HepG2 (cell line): ENCODE data around the gene CCNB2. TPM values are rescaled to one million over a fixed set of nuclear protein-coding genes. Genes with fewer than 3 reads are reported as not detected.

Experiments
- ATAC-seq: fragments of 200-7000 bp; cut with Tn5 transposase; 3 replicates; pipeline ENCODE4 v1.9.1; 2020; ENCODE audit warnings: mild to moderate bottlenecking, moderate library complexity
- BruUV-seq: library from RNA; stranded (reverse); fragments of 400-500 nt; replicated peaks from 2 replicates; lab custom pipeline; 2021; lab: Mats Ljungman, UMichigan
- CTCF ChIA-PET: fragments of 300-600 bp; formaldehyde crosslinking; extraction: SDS; loops from one replicate; lab custom pipeline; 2021; ENCODE audit warnings: low total read pairs, inconsistent platforms, low intra/inter-chr PET ratio; lab: Yijun Ruan, JAX
- POLR2A ChIA-PET: fragments of 350-600 bp; sonication (Branson Sonifier 250); formaldehyde crosslinking; loops from one replicate; lab custom pipeline; 2020; ENCODE audit warnings: antibody characterized with exemption, inconsistent platforms; lab: Yijun Ruan, JAX
- DNase-seq: peaks from one replicate; pipeline ENCODE4 v3.0.0-alpha.2; 2015; ENCODE audit warnings: low spot score
- FAIRE-seq: peaks from 3 replicates; lab custom pipeline; 2011; peaks lifted over from hg19 to GRCh38; lab: Jason Lieb, UNC
- H2AFZ ChIP-seq: one replicate; pipeline ENCODE4 v1.6.1; 2011; ENCODE audit warnings: low read length, inconsistent platforms
- H3K27ac ChIP-seq: fragments of 300-600 bp; 3 replicates; pipeline ENCODE4 v1.8.0; 2011; ENCODE audit warnings: mixed run types, mild to moderate bottlenecking, mixed read lengths, low read length, inconsistent platforms; ENCODE audit not compliant: insufficient read depth; ENCODE audit errors: extremely low read length
- H3K27me3 ChIP-seq, 2 experiments: fragments of 200-600 bp in 1 of 2; 2 replicates in 1 of 2; 3 replicates in 1 of 2; pipeline versions ENCODE4 v1.6.0 to v1.8.0; 2011; ENCODE audit warnings: low read length in 2 of 2, mild to moderate bottlenecking in 2 of 2, moderate library complexity in 2 of 2, inconsistent platforms in 1 of 2; ENCODE audit not compliant: insufficient read depth in 2 of 2, control insufficient read depth in 1 of 2
- H3K36me3 ChIP-seq, 2 experiments: fragments of 200-600 bp in 1 of 2; replicated peaks in 1 of 2; 2 replicates in 1 of 2; 3 replicates in 1 of 2; pipeline versions ENCODE4 v1.5.1 to v1.8.0; 2011; ENCODE audit warnings: low read length in 2 of 2, inconsistent platforms in 1 of 2; ENCODE audit not compliant: insufficient read depth in 2 of 2, control insufficient read depth in 1 of 2
- H3K4me1 ChIP-seq: 2 replicates; pipeline ENCODE4 v1.5.1; 2012; ENCODE audit warnings: low read length, inconsistent platforms; ENCODE audit not compliant: insufficient read depth
- H3K4me2 ChIP-seq: 2 replicates; pipeline ENCODE4 v1.6.0; 2011; ENCODE audit warnings: low read depth, low read length, inconsistent platforms
- H3K4me3 ChIP-seq, 3 experiments: fragments of 200-600 bp in 1 of 3; sonication (generic), shearing (Covaris generic) in 1 of 3; replicated peaks in 1 of 3; 2 replicates each; pipeline ENCODE4 v1.5.1; 2011 to 2016; ENCODE audit warnings: low read length in 3 of 3, inconsistent platforms in 2 of 3, low read depth in 2 of 3, mild to moderate bottlenecking in 2 of 3, control low read depth in 1 of 3, mixed read lengths in 1 of 3; ENCODE audit not compliant: insufficient read depth in 1 of 3
- H3K79me2 ChIP-seq: one replicate; pipeline ENCODE4 v1.6.1; 2011; ENCODE audit warnings: low read length, inconsistent platforms; ENCODE audit not compliant: insufficient read depth
- H3K9ac ChIP-seq: 2 replicates; pipeline ENCODE4 v1.6.0; 2011; ENCODE audit warnings: mild to moderate bottlenecking, low read depth, low read length, inconsistent platforms; ENCODE audit not compliant: insufficient read depth
- H3K9me3 ChIP-seq: 2 replicates; pipeline ENCODE4 v1.5.1; 2012; ENCODE audit warnings: mild to moderate bottlenecking, low read length
- H4K20me1 ChIP-seq: 2 replicates; pipeline ENCODE4 v1.6.0; 2011; ENCODE audit warnings: inconsistent platforms, mild to moderate bottlenecking, low read length, moderate library complexity; ENCODE audit not compliant: insufficient read depth
- AHR ChIP-seq: IDR thresholded peaks from 2 replicates; pipeline ENCODE4 v1.6.1; 2018; ENCODE audit warnings: missing genetic modification reagents, missing compliant biosample characterization
- AKNA ChIP-seq: sonication (generic); formaldehyde crosslinking; IDR thresholded peaks from 2 replicates; pipeline ENCODE4 v1.4.0; 2020; ENCODE audit warnings: missing genetic modification reagents, borderline replicate concordance
- FOXA3 ChIP-seq: IDR thresholded peaks from 2 replicates; pipeline ENCODE4 v1.6.1; 2016; ENCODE audit warnings: missing genetic modification reagents, missing compliant biosample characterization
- NR2C2 ChIP-seq: sonication (generic); formaldehyde crosslinking; IDR thresholded peaks from 2 replicates; pipeline ENCODE4 v1.4.0; 2020; ENCODE audit warnings: missing genetic modification reagents, mild to moderate bottlenecking, moderate library complexity, borderline replicate concordance
- RAD21 ChIP-seq: fragments of 450-650 bp; formaldehyde crosslinking; IDR thresholded peaks from 2 replicates; pipeline ENCODE4 v1.5.0; 2020; ENCODE audit warnings: mild to moderate bottlenecking
- REST ChIP-seq, 2 experiments: IDR thresholded peaks; 2 replicates each; pipeline ENCODE4 v1.6.1; 2011 to 2012; ENCODE audit warnings: low read length in 2 of 2, borderline replicate concordance in 1 of 2, low read depth in 1 of 2, mild to moderate bottlenecking in 1 of 2, moderate library complexity in 1 of 2
- TARDBP ChIP-seq: sonication (generic); formaldehyde crosslinking; IDR thresholded peaks from 2 replicates; pipeline ENCODE4 v1.8.0; 2022; ENCODE audit warnings: mild to moderate bottlenecking, missing genetic modification reagents
- TCF7 ChIP-seq: sonication (generic); IDR thresholded peaks from 2 replicates; pipeline ENCODE4 v1.6.1; 2016; ENCODE audit warnings: antibody characterized with exemption, low read depth
- ZNF20 ChIP-seq: sonication (generic); formaldehyde crosslinking; IDR thresholded peaks from 2 replicates; pipeline ENCODE4 v1.4.0; 2020; ENCODE audit warnings: mild to moderate bottlenecking, moderate library complexity, missing genetic modification reagents
- ZNF503 ChIP-seq: sonication (generic); formaldehyde crosslinking; IDR thresholded peaks from 2 replicates; pipeline ENCODE4 v1.4.0; 2020; ENCODE audit warnings: missing genetic modification reagents
- ZNF512 ChIP-seq: sonication (generic); formaldehyde crosslinking; IDR thresholded peaks from 2 replicates; pipeline ENCODE4 v1.4.0; 2020; ENCODE audit warnings: mild to moderate bottlenecking, missing genetic modification reagents
- ZNF724P ChIP-seq: sonication (generic); formaldehyde crosslinking; IDR thresholded peaks from 2 replicates; pipeline ENCODE4 v1.8.0; 2022; ENCODE audit warnings: missing genetic modification reagents, borderline replicate concordance
- ZNF816 ChIP-seq: sonication (generic); formaldehyde crosslinking; IDR thresholded peaks from 2 replicates; pipeline ENCODE4 v1.8.0; 2022; ENCODE audit warnings: missing genetic modification reagents, mild to moderate bottlenecking, borderline replicate concordance
- WGBS: methylation state at CpG from one replicate; pipeline ENCODE4 v1.1.6; 2017; ENCODE audit warnings: low lambda C conversion rate; 5-methylcytosine and 5-hydroxymethylcytosine counted together
- in situ Hi-C: cut with HindIII; loops from 2 replicates; pipeline ENCODE4 v1.10.0; 2017; ENCODE audit warnings: low pct_unique_long_range_greater_than_20kb; ENCODE audit not compliant: extremely low pct_ligation_motif_present
- intact Hi-C: fragments of 100-400 bp; cut with micrococcal nuclease; formaldehyde crosslinking; loops from one replicate; pipeline ENCODE4 v1.10.0; 2022; ENCODE audit not compliant: unreplicated experiment
- polyA plus RNA-seq, 8 experiments: library from polyadenylated mRNA; depleted of rRNA in 3 of 8; stranded (reverse) in 7 of 8; unstranded in 1 of 8; fragments of >200 nt; fragmentation: Illumina TruSeq in 4 of 8; extraction: Trizol in 4 of 8; gene quantifications; 2 replicates each; pipeline versions ENCODE4 v1.2.1 to v1.2.3, GENCODE V29; 2011 to 2016; ENCODE audit warnings: low read depth in 4 of 8, missing spikeins in 1 of 8, mixed read lengths in 1 of 8; ENCODE audit not compliant: insufficient read depth in 1 of 8
- total RNA-seq, 5 experiments: library from RNA; depleted of rRNA; stranded (reverse); fragments of >200 nt; fragmentation: Illumina TruSeq; extraction: Trizol; gene quantifications; 2 replicates each; pipeline ENCODE4 v1.2.3, GENCODE V29; 2016; ENCODE audit warnings: low read depth in 1 of 5

Gene CCNB2
- total and polyA plus RNA-seq, 2 of the 13 experiments (the other 11 are each of a cell fraction or from before 2014, with no cell fraction given): 43.5 to 80.9 TPM

GRCh38 chr15:59119625-59120024, 14.7 kb downstream of the CCNB2 start:
- no peak overlapping the region for H2AFZ ChIP-seq
- ChIA-PET CTCF (no interaction called here), POLR2A (no interaction called here)
- in situ Hi-C loops: no loop called here
- 98% methylated on average over 5 of the region's 5 CpGs for whole genome bisulfite sequencing
- H3K9ac ChIP-seq: no peak overlapping the region
- H3K27ac ChIP-seq: no peak overlapping the region
- no peak for ATAC-seq
- no peaks in the 10 kb centered on the region for H3K9me3 ChIP-seq
- H3K79me2 ChIP-seq: no peaks in the 10 kb centered on the region
- no peaks in the 10 kb centered on the region for H3K4me1 ChIP-seq
- intact Hi-C loops: no loop called here
- no peaks in the 10 kb centered on the region for H3K27me3 ChIP-seq
- H3K4me2 ChIP-seq: no peak overlapping the region
- H4K20me1 ChIP-seq: no peaks in the 10 kb centered on the region
- H3K36me3 ChIP-seq: peaks cover 29 to 85% of the 10 kb centered on the region in 2 experiments
- BruUV-seq: no TSS peak
- no peak for FAIRE-seq
- H3K4me3 ChIP-seq: no peak overlapping the region
- no peak for DNase-seq
- no peak for TF ChIP-seq FOXA3 (CRISPR knock-in tag)
- TF ChIP-seq AHR: no peak
- no peak for TF ChIP-seq ZNF20 (CRISPR knock-in tag)
- TF ChIP-seq ZNF503: no peak
- TF ChIP-seq ZNF816 (CRISPR knock-in tag): no peak
- TF ChIP-seq TCF7: no peak
- no peak for TF ChIP-seq NR2C2 (CRISPR knock-in tag)
- TF ChIP-seq TARDBP (CRISPR knock-in tag): no peak
- TF ChIP-seq AKNA: no peak
- TF ChIP-seq REST (IDR thresholded peaks at IDR 0.05; ENCODE audit: borderline replicate concordance in 1 of 2, low read depth in 1 of 2, low read length in 2 of 2): no peak
- TF ChIP-seq RAD21: no peak
- no peak for TF ChIP-seq ZNF724P (CRISPR knock-in tag)
- TF ChIP-seq ZNF512 (CRISPR knock-in tag): no peak
